Omental fat pad (tissue), 4 donors: Measurements from ENCODE around the gene PAFAH1B2. TPM values are rescaled to one million over a fixed set of nuclear protein-coding genes. Genes with fewer than 3 reads are reported as not detected.

Source experiments
- ATAC-seq: fragments of 150-250 bp; one replicate; pipeline ENCODE4 v1.9.1; 2016; ENCODE audit warnings: mild to moderate bottlenecking, moderate library complexity; ENCODE audit not compliant: low FRiP score
- DNase-seq: peaks from one replicate; pipeline ENCODE4 v3.0.0-alpha.2; 2019; ENCODE audit warnings: low spot score
- total RNA-seq, 4 donors: library from RNA; depleted of rRNA; stranded (reverse); fragments of >200 nt; gene quantifications; one replicate each; pipeline ENCODE4 v1.1.0, GENCODE V29; 2016
- TF ChIP-seq, protein P1 (sequence below), 3 donors: fragments of 450-650 bp; IDR thresholded peaks; one replicate each; pipeline ENCODE4 v1.5.1; 2016 to 2017; ENCODE audit warnings: antibody characterized with exemption in 3 of 3, mild to moderate bottlenecking in 3 of 3, moderate library complexity in 2 of 3

PAFAH1B2 gene
- total RNA-seq, 4 donors from 2014 or later = 76.0 to 108 (median 98.6) TPM

DNA sequence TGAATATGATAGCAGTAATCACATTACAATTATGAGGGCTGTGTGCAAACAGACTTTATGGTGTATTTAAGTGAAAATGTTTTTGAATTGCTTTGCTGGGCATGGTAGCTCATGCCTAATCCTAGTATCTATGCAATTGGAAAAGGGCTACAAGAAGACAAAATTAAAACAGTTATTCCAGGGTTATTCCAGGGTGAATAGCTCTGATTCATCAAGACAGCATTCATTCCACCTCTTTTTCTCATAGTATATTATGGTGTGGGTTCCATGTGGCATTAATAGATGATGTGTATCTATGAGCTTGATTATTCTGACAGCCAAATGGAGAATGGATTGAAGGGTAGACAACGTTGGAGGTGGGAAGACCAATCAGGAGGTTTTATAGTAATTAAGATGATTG is 22.4 kb downstream of the PAFAH1B2 start:
- TF ChIP-seq, protein P1, sequence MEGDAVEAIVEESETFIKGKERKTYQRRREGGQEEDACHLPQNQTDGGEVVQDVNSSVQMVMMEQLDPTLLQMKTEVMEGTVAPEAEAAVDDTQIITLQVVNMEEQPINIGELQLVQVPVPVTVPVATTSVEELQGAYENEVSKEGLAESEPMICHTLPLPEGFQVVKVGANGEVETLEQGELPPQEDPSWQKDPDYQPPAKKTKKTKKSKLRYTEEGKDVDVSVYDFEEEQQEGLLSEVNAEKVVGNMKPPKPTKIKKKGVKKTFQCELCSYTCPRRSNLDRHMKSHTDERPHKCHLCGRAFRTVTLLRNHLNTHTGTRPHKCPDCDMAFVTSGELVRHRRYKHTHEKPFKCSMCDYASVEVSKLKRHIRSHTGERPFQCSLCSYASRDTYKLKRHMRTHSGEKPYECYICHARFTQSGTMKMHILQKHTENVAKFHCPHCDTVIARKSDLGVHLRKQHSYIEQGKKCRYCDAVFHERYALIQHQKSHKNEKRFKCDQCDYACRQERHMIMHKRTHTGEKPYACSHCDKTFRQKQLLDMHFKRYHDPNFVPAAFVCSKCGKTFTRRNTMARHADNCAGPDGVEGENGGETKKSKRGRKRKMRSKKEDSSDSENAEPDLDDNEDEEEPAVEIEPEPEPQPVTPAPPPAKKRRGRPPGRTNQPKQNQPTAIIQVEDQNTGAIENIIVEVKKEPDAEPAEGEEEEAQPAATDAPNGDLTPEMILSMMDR (IDR thresholded peaks at IDR 0.05) = no peak
- DNase-seq (no peak), ATAC-seq (no peak)

DNA sequence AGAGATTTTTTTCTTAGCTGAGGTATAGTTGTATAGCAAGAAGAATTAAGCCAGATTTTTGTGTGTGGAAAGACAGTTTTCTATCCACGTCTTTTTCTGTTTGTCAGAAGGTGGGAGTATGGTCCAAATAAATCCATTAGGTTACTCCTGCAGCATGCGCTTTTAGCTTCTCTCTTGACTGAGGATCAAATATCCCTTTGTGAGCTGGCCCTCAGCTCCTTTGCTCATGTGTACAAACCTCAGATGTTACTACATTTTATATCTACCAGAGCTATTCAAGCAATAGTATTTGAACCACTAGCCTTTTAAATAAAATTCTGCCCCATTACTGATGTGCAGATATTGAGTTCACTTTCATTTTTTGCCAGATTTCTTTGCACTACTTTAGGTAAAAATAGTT is 25.6 kb downstream of the PAFAH1B2 start:
- ATAC-seq = no peak
- DNase-seq = no peak

DNA sequence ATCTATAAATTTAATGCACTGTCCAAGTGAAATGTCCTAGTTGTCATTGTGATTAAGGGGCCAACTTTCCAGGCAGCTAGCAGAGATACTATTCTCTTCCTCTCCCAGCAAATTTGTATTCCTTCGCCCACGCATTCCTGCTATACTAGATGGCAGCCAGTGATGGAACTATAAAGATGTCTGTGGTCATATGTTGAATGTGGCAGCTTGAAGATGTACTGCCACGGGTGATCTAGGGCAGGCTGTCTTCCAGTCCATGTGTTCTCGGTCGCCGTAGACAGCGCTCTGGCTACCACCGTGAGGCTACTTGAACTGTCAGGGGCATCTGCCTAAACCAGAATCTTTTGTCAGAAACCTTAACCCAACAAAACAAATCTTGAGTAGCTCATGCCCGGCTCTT is 26.1 kb downstream of the PAFAH1B2 start:
- ATAC-seq = no peak
- TF ChIP-seq, protein P1 (IDR thresholded peaks at IDR 0.05) = no peak
- no peak for DNase-seq

More for the DNA sequence above, 25.6 kb downstream of the PAFAH1B2 start:
- TF ChIP-seq, protein P1 (IDR thresholded peaks at IDR 0.05) = no peak

DNA sequence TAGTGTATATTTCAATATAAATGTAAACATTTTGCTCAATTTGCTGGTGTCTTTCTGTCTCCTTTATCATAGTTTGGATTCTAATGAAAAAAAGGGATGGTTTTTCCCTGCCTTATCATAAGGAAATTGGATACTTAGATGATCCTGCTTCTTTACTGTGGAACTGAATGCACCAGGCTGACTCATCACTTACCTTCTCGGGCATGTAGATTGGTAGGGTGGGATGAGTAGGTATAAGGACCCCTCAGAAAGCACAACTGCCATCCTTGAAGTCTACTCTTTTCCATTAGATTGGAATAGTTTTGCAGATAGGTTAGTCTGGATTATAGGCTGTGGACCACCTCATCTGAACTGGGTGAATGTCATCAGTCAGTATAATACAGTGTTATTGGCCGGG is 26.9 kb downstream of the PAFAH1B2 start:
- ATAC-seq (no peak), DNase-seq (no peak)
- TF ChIP-seq, protein P1 (IDR thresholded peaks at IDR 0.05) = no peak

DNA sequence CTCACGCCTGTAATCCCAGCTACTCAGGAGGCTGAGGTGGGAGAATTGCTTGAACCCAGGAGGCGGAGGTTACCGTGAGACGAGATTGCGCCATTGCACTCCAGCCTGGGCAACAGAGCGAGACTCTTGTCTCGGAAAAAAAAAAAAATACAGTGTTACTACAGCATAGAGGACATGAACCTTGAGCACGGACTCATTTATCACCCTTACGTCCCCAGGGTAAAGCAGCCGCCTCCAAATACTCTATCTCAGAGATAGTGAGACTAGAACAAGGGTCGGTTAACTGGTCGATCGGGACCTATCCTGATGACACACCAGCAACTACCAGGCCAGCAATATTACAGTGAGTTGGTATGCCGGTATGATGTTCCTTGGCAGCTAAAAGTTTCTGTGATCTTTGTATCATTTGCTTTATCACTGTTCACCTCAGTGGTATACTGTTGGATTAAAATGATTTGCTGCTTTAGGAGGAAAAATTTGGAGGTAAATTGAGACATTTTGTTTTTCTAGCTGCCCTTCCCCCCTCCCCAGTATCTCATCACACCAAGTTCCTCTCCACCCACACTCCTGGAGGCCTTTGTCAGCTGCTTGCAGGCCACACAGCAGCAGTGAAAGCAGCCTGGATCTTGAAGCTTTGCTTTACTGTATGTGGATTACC is 27.4 kb downstream of the PAFAH1B2 start:
- TF ChIP-seq, protein P1 (IDR thresholded peaks at IDR 0.05) = no peak
- ATAC-seq = no peak
- DNase-seq = no peak

DNA sequence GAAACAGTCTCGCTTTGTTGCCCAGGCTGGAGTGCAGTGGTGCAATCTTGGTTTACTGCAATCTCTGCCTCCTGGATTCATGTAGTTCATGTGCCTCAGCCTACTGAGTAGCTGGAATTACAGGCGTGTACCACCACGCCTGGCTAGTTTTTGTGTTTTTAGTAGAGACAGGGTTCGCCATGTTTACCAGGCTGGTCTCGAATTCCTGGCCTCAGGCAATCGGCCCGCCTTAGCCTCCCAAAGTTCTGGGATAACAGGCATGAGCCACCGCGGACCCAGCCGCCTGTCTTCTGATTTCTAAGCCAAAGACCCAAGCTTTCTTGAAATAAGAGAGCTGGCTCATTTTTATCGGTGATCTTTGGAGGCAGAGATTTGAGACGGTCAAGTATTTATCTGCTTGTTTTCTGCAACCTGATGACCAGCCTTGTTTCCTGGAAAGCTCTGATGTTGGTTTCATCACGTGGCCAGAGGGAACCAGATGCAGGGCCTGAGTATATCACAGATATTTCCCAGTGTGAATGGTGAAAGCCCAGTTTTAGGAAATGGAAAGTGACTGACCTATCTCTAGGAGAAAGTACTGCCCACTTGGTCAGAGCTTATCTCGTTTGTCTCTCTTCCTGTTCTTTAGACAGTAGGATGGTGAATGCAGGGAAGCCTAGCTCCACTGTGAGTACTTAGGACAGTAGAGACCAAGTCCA is 28.8 kb downstream of the PAFAH1B2 start:
- TF ChIP-seq, protein P1 (IDR thresholded peaks at IDR 0.05) = no peak
- ATAC-seq (peak; percentile 77), DNase-seq (no peak)

DNA sequence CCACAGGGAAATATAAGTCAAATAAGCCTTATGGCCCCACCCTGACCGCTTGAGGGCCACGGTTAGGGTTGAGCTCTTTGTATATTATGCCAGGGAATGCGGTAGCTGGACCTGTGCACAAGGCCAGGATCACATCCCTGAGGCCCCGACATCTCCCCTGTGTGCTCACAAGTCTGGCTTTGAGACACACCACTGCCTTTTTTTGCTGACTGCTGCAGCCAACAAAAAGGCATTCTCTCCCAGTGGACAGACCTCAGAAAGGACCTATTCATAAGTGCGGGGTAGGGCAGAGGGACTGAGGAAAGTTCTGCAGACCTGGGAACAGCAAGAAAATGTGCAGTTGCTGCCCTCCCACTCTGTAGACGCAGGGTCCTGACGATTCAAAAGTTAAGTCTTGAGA is 31.0 kb downstream of the PAFAH1B2 start:
- TF ChIP-seq, protein P1 (IDR thresholded peaks at IDR 0.05) = no peak
- DNase-seq = no peak
- no peak for ATAC-seq
